Nephron (organoid): ENCODE results near the gene R3HDML.
A peak's percentile ranks its signal among the peaks of the same experiment; 100 is the strongest.
"Not testable (repeated sequence)": the region's sequence is repeated elsewhere in the genome, so short reads cannot be mapped to it uniquely, and the experiment has no call there.

Experiments
- H3K27ac Mint-ChIP-seq, 3 experiments: 2 replicates each; pipeline ENCODE4 v1.8.0; 2020; ENCODE audit warnings: mixed read lengths in 3 of 3, mild to moderate bottlenecking in 2 of 3, moderate library complexity in 1 of 3
- H3K27me3 Mint-ChIP-seq: 2 replicates; pipeline ENCODE4 v1.8.0; 2021; ENCODE audit warnings: low read depth, mild to moderate bottlenecking, moderate library complexity, mixed read lengths
- H3K36me3 Mint-ChIP-seq: 2 replicates; pipeline ENCODE4 v1.8.0; 2020; ENCODE audit warnings: low read depth, mixed read lengths
- H3K4me1 Mint-ChIP-seq: 2 replicates; pipeline ENCODE4 v1.8.0; 2020; ENCODE audit warnings: mixed read lengths
- H3K4me3 Mint-ChIP-seq, 3 experiments: 2 replicates each; pipeline ENCODE4 v1.8.0; 2020; ENCODE audit warnings: mild to moderate bottlenecking in 3 of 3, mixed read lengths in 3 of 3, moderate library complexity in 2 of 3
- H3K9me3 Mint-ChIP-seq: 2 replicates; pipeline ENCODE4 v1.8.0; 2020; ENCODE audit warnings: mixed read lengths
- CTCF ChIP-seq, 3 experiments: fragments of 200-600 bp; sonication (generic); IDR thresholded peaks; one replicate each; pipeline ENCODE4 v1.5.0; 2021; ENCODE audit warnings: antibody characterized with exemption in 3 of 3; ENCODE audit not compliant: unreplicated experiment in 3 of 3

Gene R3HDML

GRCh38 chr20:44345147-44345546 is 8.3 kb downstream of the R3HDML start:
- no peak for TF ChIP-seq CTCF (IDR thresholded peaks at IDR 0.05; ENCODE audit: unreplicated experiment in 3 of 3)
- no peaks in the 10 kb centered on the region for H3K9me3 Mint-ChIP-seq
- no peaks in the 10 kb centered on the region for H3K36me3 Mint-ChIP-seq
- no peak overlapping the region for H3K27ac Mint-ChIP-seq
- peaks cover 6% of the 10 kb centered on the region for H3K4me1 Mint-ChIP-seq
- no peak overlapping the region for H3K4me3 Mint-ChIP-seq
- H3K27me3 Mint-ChIP-seq: peaks cover 4% of the 10 kb centered on the region

- H3K27me3 Mint-ChIP-seq, H3K27ac Mint-ChIP-seq, H3K36me3 Mint-ChIP-seq, H3K9me3 Mint-ChIP-seq, H3K4me3 Mint-ChIP-seq, H3K4me1 Mint-ChIP-seq: not testable (repeated sequence)
These were observed 9.1 kb downstream of the R3HDML start for GRCh38 chr20:44345941-44346340.

- Mint-ChIP-seq H3K9me3 (no peaks in the 10 kb centered on the region), H3K27me3 (peaks cover 4% of the 10 kb centered on the region), H3K4me3 (no peak overlapping the region), H3K27ac (no peak overlapping the region), H3K36me3 (no peaks in the 10 kb centered on the region), H3K4me1 (no peaks in the 10 kb centered on the region)
- no peak for TF ChIP-seq CTCF (IDR thresholded peaks at IDR 0.05; ENCODE audit: unreplicated experiment in 3 of 3)
These were observed 11.4 kb downstream of the R3HDML start for GRCh38 chr20:44348168-44348659.

GRCh38 chr20:44349349-44349748 is 12.5 kb downstream of the R3HDML start:
- Mint-ChIP-seq H3K4me1 (no peaks in the 10 kb centered on the region), H3K4me3 (no peak overlapping the region)
- TF ChIP-seq CTCF (IDR thresholded peaks at IDR 0.05; ENCODE audit: unreplicated experiment in 3 of 3): no peak

GRCh38 chr20:44350567-44350966 is 13.7 kb downstream of the R3HDML start:
- peaks cover 4% of the 10 kb centered on the region for H3K27me3 Mint-ChIP-seq
- TF ChIP-seq CTCF (IDR thresholded peaks at IDR 0.05; ENCODE audit: unreplicated experiment in 3 of 3): no peak
- no peak overlapping the region for H3K4me3 Mint-ChIP-seq
- no peaks in the 10 kb centered on the region for H3K4me1 Mint-ChIP-seq
- no peaks in the 10 kb centered on the region for H3K9me3 Mint-ChIP-seq
- no peak overlapping the region for H3K27ac Mint-ChIP-seq
- no peaks in the 10 kb centered on the region for H3K36me3 Mint-ChIP-seq

More at GRCh38 chr20:44349349-44349748, 12.5 kb downstream of the R3HDML start:
- peaks cover 4% of the 10 kb centered on the region for H3K27me3 Mint-ChIP-seq
- H3K9me3 Mint-ChIP-seq: no peaks in the 10 kb centered on the region
- H3K36me3 Mint-ChIP-seq: no peaks in the 10 kb centered on the region
- no peak overlapping the region for H3K27ac Mint-ChIP-seq

GRCh38 chr20:44354979-44355497 is 18.2 kb downstream of the R3HDML start:
- H3K4me1 Mint-ChIP-seq: peaks cover 10% of the 10 kb centered on the region
- TF ChIP-seq CTCF (IDR thresholded peaks at IDR 0.05; ENCODE audit: unreplicated experiment in 3 of 3): no peak
- H3K9me3 Mint-ChIP-seq: no peaks in the 10 kb centered on the region
- peak overlapping the region in 1 of 3 experiments; percentile 59 for H3K4me3 Mint-ChIP-seq
- no peaks in the 10 kb centered on the region for H3K36me3 Mint-ChIP-seq
- peak overlapping the region in 2 of 3 experiments; percentile 0 to 44 for H3K27ac Mint-ChIP-seq
- H3K27me3 Mint-ChIP-seq: peaks cover 4% of the 10 kb centered on the region
